Fibroblast of lung (primary cell): ENCODE results near the gene MAEA. TPM values are rescaled to one million over a fixed set of nuclear protein-coding genes. Genes with fewer than 3 reads are reported as not detected.

Source experiments
- DNase-seq, 2 donors: peaks; one replicate each; pipeline versions ENCODE4 v3.0.0 to v3.0.0-alpha.2; 2010; ENCODE audit warnings: low read depth in 2 of 2
- H2AFZ ChIP-seq: 2 replicates; pipeline ENCODE4 v1.5.1; 2012; ENCODE audit warnings: low read length, control low read depth, inconsistent platforms
- H3K27ac ChIP-seq: 2 replicates; pipeline ENCODE4 v1.5.1; 2011; ENCODE audit warnings: low read length, control low read depth; ENCODE audit not compliant: insufficient read depth
- H3K27me3 ChIP-seq: 2 replicates; pipeline ENCODE4 v1.5.1; 2011; ENCODE audit warnings: mild to moderate bottlenecking, low read length; ENCODE audit not compliant: control insufficient read depth, insufficient read depth
- H3K36me3 ChIP-seq: 2 replicates; pipeline ENCODE4 v1.5.1; 2011; ENCODE audit warnings: low read length; ENCODE audit not compliant: control insufficient read depth, insufficient read depth
- H3K4me1 ChIP-seq: 2 replicates; pipeline ENCODE4 v1.5.1; 2011; ENCODE audit warnings: low read length; ENCODE audit not compliant: control insufficient read depth, insufficient read depth; ENCODE audit errors: extremely low read depth
- H3K4me2 ChIP-seq: 2 replicates; pipeline ENCODE4 v1.5.1; 2011; ENCODE audit warnings: low read length, control low read depth; ENCODE audit not compliant: insufficient read depth; ENCODE audit errors: extremely low read depth
- H3K4me3 ChIP-seq, 4 experiments: fragments of 200-600 bp in 1 of 4; sonication (generic) in 1 of 4; replicated peaks in 1 of 4; 2 replicates each; pipeline ENCODE4 v1.5.1; 2011 to 2016; ENCODE audit warnings: low read length in 4 of 4, low read depth in 3 of 4, mild to moderate bottlenecking in 3 of 4, control low read depth in 2 of 4, inconsistent platforms in 1 of 4, mixed read lengths in 1 of 4; ENCODE audit not compliant: insufficient read depth in 1 of 4; ENCODE audit errors: control extremely low read depth in 1 of 4
- H3K79me2 ChIP-seq: 2 replicates; pipeline ENCODE4 v1.5.1; 2012; ENCODE audit warnings: mild to moderate bottlenecking, low read length, inconsistent platforms; ENCODE audit not compliant: control insufficient read depth, insufficient read depth
- H3K9ac ChIP-seq: 2 replicates; pipeline ENCODE4 v1.5.1; 2011; ENCODE audit warnings: mild to moderate bottlenecking, low read length, control low read depth; ENCODE audit not compliant: insufficient read depth
- H3K9me3 ChIP-seq: 2 replicates; pipeline ENCODE4 v1.5.1; 2012; ENCODE audit warnings: low read depth, low read length; ENCODE audit not compliant: control insufficient read depth, insufficient read depth
- H4K20me1 ChIP-seq: 2 replicates; pipeline ENCODE4 v1.5.1; 2011; ENCODE audit warnings: low read length; ENCODE audit not compliant: control insufficient read depth, insufficient read depth; ENCODE audit errors: extremely low read depth
- CTCF ChIP-seq, 2 donors: IDR thresholded peaks in 1 of 2; conservative IDR thresholded peaks in 1 of 2; 1 replicate in 1 of 2; 2 replicates in 1 of 2; pipeline ENCODE4 v1.5.1; 2011 to 2012; ENCODE audit warnings: low read length in 2 of 2, control low read depth in 1 of 2, inconsistent platforms in 1 of 2, low read depth in 1 of 2, mild to moderate bottlenecking in 1 of 2
- EZH2 ChIP-seq: IDR thresholded peaks from 2 replicates; pipeline ENCODE4 v1.5.1; 2012; ENCODE audit warnings: low read length, control low read depth, mild to moderate bottlenecking; ENCODE audit errors: missing control alignments
- polyA plus RNA-seq, 2 donors: library from polyadenylated mRNA; depleted of rRNA in 1 of 2; stranded (reverse) in 1 of 2; unstranded in 1 of 2; fragments of >200 nt; gene quantifications; 2 replicates each; pipeline ENCODE4 v1.2.1, GENCODE V29; 2011 to 2012; ENCODE audit warnings: missing spikeins in 1 of 2
- total RNA-seq: library from RNA; depleted of rRNA; stranded (reverse); fragments of >200 nt; gene quantifications from 2 replicates; pipeline ENCODE4 v1.2.1, GENCODE V29; 2014

MAEA gene
- total and polyA plus RNA-seq, 2 donors (not counting 1 experiment from before 2014, with no cell fraction given), result 44.3 to 53.8 TPM

- Histone ChIP-seq H3K27ac (no peak overlapping the region), H2AFZ (no peak overlapping the region), H3K4me1 (no peaks in the 10 kb centered on the region), H3K4me3 (no peak overlapping the region), H3K9ac (no peak overlapping the region), H4K20me1 (no peaks in the 10 kb centered on the region), H3K9me3 (no peaks in the 10 kb centered on the region), H3K79me2 (no peaks in the 10 kb centered on the region), H3K36me3 (peaks cover 4% of the 10 kb centered on the region), H3K4me2 (no peak overlapping the region), H3K27me3 (no peaks in the 10 kb centered on the region)
- no peak for DNase-seq
- TF ChIP-seq EZH2 (no peak), CTCF (conservative IDR thresholded peaks at IDR 0.05 in 1 of 2, IDR thresholded peaks at IDR 0.05 in 1 of 2; ENCODE audit: low read depth in 1 of 2, low read length in 2 of 2) (no peak)
Measured at GRCh38 chr4:1374706-1375045, 85.0 kb downstream of the MAEA start.

- Histone ChIP-seq H3K4me1 (no peaks in the 10 kb centered on the region), H3K4me2 (no peak overlapping the region), H3K27me3 (no peaks in the 10 kb centered on the region), H3K9me3 (no peaks in the 10 kb centered on the region), H3K79me2 (no peaks in the 10 kb centered on the region), H3K4me3 (no peak overlapping the region), H3K9ac (no peak overlapping the region), H4K20me1 (no peaks in the 10 kb centered on the region), H3K36me3 (peaks cover 4% of the 10 kb centered on the region), H2AFZ (no peak overlapping the region), H3K27ac (no peak overlapping the region)
- TF ChIP-seq CTCF (conservative IDR thresholded peaks at IDR 0.05 in 1 of 2, IDR thresholded peaks at IDR 0.05 in 1 of 2; ENCODE audit: low read depth in 1 of 2, low read length in 2 of 2), result no peak
- DNase-seq, result no peak
Measured at GRCh38 chr4:1375051-1375721, 85.5 kb downstream of the MAEA start.

GRCh38 chr4:1375761-1376322 lies 86.2 kb downstream of the MAEA start:
- no peak overlapping the region for H3K27ac ChIP-seq
- H4K20me1 ChIP-seq, result no peaks in the 10 kb centered on the region
- H3K36me3 ChIP-seq, result peaks cover 4% of the 10 kb centered on the region

More at GRCh38 chr4:1375761-1376322, 86.2 kb downstream of the MAEA start:
- DNase-seq, result no peak
- Histone ChIP-seq H3K4me3 (no peak overlapping the region), H3K9ac (no peak overlapping the region), H2AFZ (no peak overlapping the region), H3K4me1 (no peaks in the 10 kb centered on the region), H3K9me3 (no peaks in the 10 kb centered on the region), H3K27me3 (no peaks in the 10 kb centered on the region), H3K4me2 (no peak overlapping the region), H3K79me2 (no peaks in the 10 kb centered on the region)
- TF ChIP-seq CTCF (conservative IDR thresholded peaks at IDR 0.05 in 1 of 2, IDR thresholded peaks at IDR 0.05 in 1 of 2; ENCODE audit: low read depth in 1 of 2, low read length in 2 of 2), result no peak
- TF ChIP-seq EZH2, result no peak
